GM18520 (cell line): Measurements from ENCODE around the gene OR51E2.
A peak's percentile ranks its signal among the peaks of the same experiment; 100 is the strongest.

ENCODE experiments used
- ATAC-seq: cut with Tn5 transposase; IDR thresholded peaks from one replicate; pipeline ENCODE4 v1.9.1; 2021; ENCODE audit not compliant: unreplicated experiment

OR51E2 gene

GRCh38 chr11:4664786-4665185 is 32.9 kb downstream of the OR51E2 start:
- no peak for ATAC-seq

GRCh38 chr11:4664183-4664582 is 33.5 kb downstream of the OR51E2 start:
- no peak for ATAC-seq

- ATAC-seq = no peak
Observed at GRCh38 chr11:4662876-4663275, 34.8 kb downstream of the OR51E2 start.

GRCh38 chr11:4658629-4659445 is 38.8 kb downstream of the OR51E2 start:
- no peak for ATAC-seq

GRCh38 chr11:4654635-4655369 is 42.9 kb downstream of the OR51E2 start:
- ATAC-seq = peak; percentile 83

GRCh38 chr11:4647766-4648165 is 49.9 kb downstream of the OR51E2 start:
- ATAC-seq = no peak

GRCh38 chr11:4645974-4646373 is 51.7 kb downstream of the OR51E2 start:
- ATAC-seq = no peak

GRCh38 chr11:4644233-4644632 is 53.4 kb downstream of the OR51E2 start:
- ATAC-seq = no peak

GRCh38 chr11:4643682-4644081 is 54.0 kb downstream of the OR51E2 start, which contains the start of gene OR51E1:
Gene OR51E1, plus strand, starts transcription at chr11:4643982. Its CDS starts 8,545 bp downstream, at chr11:4652527.
- ATAC-seq = no peak

- no peak for ATAC-seq
Observed at GRCh38 chr11:4643076-4643475, 54.6 kb downstream of the OR51E2 start.

- no peak for ATAC-seq
Observed at GRCh38 chr11:4642043-4642442, 55.6 kb downstream of the OR51E2 start.

GRCh38 chr11:4641501-4641900 is 56.2 kb downstream of the OR51E2 start:
- no peak for ATAC-seq

- ATAC-seq = no peak
Observed at GRCh38 chr11:4639931-4640330, 57.7 kb downstream of the OR51E2 start.

GRCh38 chr11:4637662-4638047 is 60.0 kb downstream of the OR51E2 start:
- no peak for ATAC-seq

GRCh38 chr11:4636962-4637661 is 60.5 kb downstream of the OR51E2 start, which contains the start of gene OR51D1:
Gene OR51D1, plus strand, starts transcription at chr11:4637477. Its CDS starts 2,314 bp downstream, at chr11:4639791.
- peak; percentile 80 for ATAC-seq

GRCh38 chr11:4636136-4636535 is 61.5 kb downstream of the OR51E2 start:
- ATAC-seq = no peak
